ENCODE data around the gene PAX9. TPM values are rescaled to one million over a fixed set of nuclear protein-coding genes. Genes with fewer than 3 reads are reported as not detected.

The PAX9 gene
- total RNA-seq, 1 experiment from 2014 or later = 14.9 TPM

GRCh38 chr14:36662258-36662542 lies 540 bp downstream of the PAX9 start:
- H3K27ac ChIP-seq (ENCODE audit: low read length) = peak overlapping the region; percentile 77

GRCh38 chr14:36662543-36663403 lies 1.1 kb downstream of the PAX9 start:
- Histone ChIP-seq H3K79me2 (ENCODE audit: low read length) (peaks cover 57% of the 10 kb centered on the region), H3K27ac (ENCODE audit: low read length) (peak overlapping the region; percentile 77), H4K20me1 (ENCODE audit: low read length) (no peaks in the 10 kb centered on the region), H3K9me2 (replicated peaks; ENCODE audit: low read length) (no peaks in the 10 kb centered on the region), H3K4me3 (ENCODE audit: low read length) (peak overlapping the region; percentile 89), H3K36me3 (ENCODE audit: low read depth, low read length) (0 out of 2 replicates have a peak, but pooled peaks cover 3% of the 10 kb centered on the region), H2AFZ (ENCODE audit: low read length) (peak overlapping the region; percentile 71), H3K9ac (ENCODE audit: low read length) (peak overlapping the region; percentile 92), H3K4me2 (ENCODE audit: low read length) (peak overlapping the region; percentile 96), H3F3A (ENCODE audit: low read length, unreplicated experiment) (no peaks in the 10 kb centered on the region), H3K4me1 (ENCODE audit: insufficient read depth, low read length) (peaks cover 33% of the 10 kb centered on the region), H3K9me3 (ENCODE audit: low read length) (no peaks in the 10 kb centered on the region), H3K27me3 (ENCODE audit: low read length) (no peaks in the 10 kb centered on the region)
- TSS peak; percentile 36 for BruUV-seq (replicated peaks)
- ChIA-PET POLR2A (ENCODE audit: unreplicated experiment) (interaction anchor here (0.6 kb wide), 2 partner anchors 282 to 455 kb away, joined by 3 to 5 read pairs; no protein-coding TSS in a partner anchor), CTCF (interaction anchor here (0.6 kb wide), 1 partner anchor 364 kb away, joined by 3 read pairs; no protein-coding TSS in a partner anchor)
- intact Hi-C loops (cut with micrococcal nuclease) = loop anchor here (5.0 kb wide), 1 partner anchor 345 kb away; no protein-coding TSS in a partner anchor
- peak; percentile 8 for ATAC-seq
- DNase-seq = peak; percentile 69
- TF ChIP-seq EZH2 (IDR thresholded peaks at IDR 0.05; ENCODE audit: low read length, unreplicated experiment) = no peak
- TF ChIP-seq EZH2phosphoT487 (IDR thresholded peaks at IDR 0.05; ENCODE audit: borderline replicate concordance, low read length) = no peak
- TF ChIP-seq CTCF (conservative IDR thresholded peaks at IDR 0.05; ENCODE audit: low read depth, low read length) = no peak

More at GRCh38 chr14:36662258-36662542, 540 bp downstream of the PAX9 start:
- Histone ChIP-seq H3K27me3 (ENCODE audit: low read length) (no peaks in the 10 kb centered on the region), H3K4me2 (ENCODE audit: low read length) (peak overlapping the region; percentile 96), H3F3A (ENCODE audit: low read length, unreplicated experiment) (no peaks in the 10 kb centered on the region), H3K4me3 (ENCODE audit: low read length) (peak overlapping the region; percentile 89), H3K9me3 (ENCODE audit: low read length) (no peaks in the 10 kb centered on the region), H3K9ac (ENCODE audit: low read length) (peak overlapping the region; percentile 92), H3K79me2 (ENCODE audit: low read length) (peaks cover 52% of the 10 kb centered on the region), H4K20me1 (ENCODE audit: low read length) (no peaks in the 10 kb centered on the region), H3K4me1 (ENCODE audit: insufficient read depth, low read length) (peaks cover 27% of the 10 kb centered on the region), H3K36me3 (ENCODE audit: low read depth, low read length) (0 out of 2 replicates have a peak, but pooled peaks cover 3% of the 10 kb centered on the region), H2AFZ (ENCODE audit: low read length) (peak overlapping the region; percentile 71), H3K9me2 (replicated peaks; ENCODE audit: low read length) (no peaks in the 10 kb centered on the region)
- no peak for DNase-seq
- intact Hi-C loops (cut with micrococcal nuclease) = loop anchor here (5.0 kb wide), 1 partner anchor 345 kb away; no protein-coding TSS in a partner anchor
- no peak for ATAC-seq
- no peak for TF ChIP-seq CTCF (conservative IDR thresholded peaks at IDR 0.05; ENCODE audit: low read depth, low read length)
- TF ChIP-seq EZH2phosphoT487 (IDR thresholded peaks at IDR 0.05; ENCODE audit: borderline replicate concordance, low read length) = no peak
- no peak for TF ChIP-seq EZH2 (IDR thresholded peaks at IDR 0.05; ENCODE audit: low read length, unreplicated experiment)
- CTCF ChIA-PET = interaction anchor here (0.6 to 1.2 kb wide), 2 partner anchors 365 to 455 kb away, joined by 3 read pairs; no protein-coding TSS in a partner anchor
- no TSS peak for BruUV-seq (replicated peaks)
- POLR2A ChIA-PET (ENCODE audit: unreplicated experiment) = interaction anchor here (0.6 kb wide), 2 partner anchors 283 to 456 kb away, joined by 3 to 5 read pairs; no protein-coding TSS in a partner anchor
